Calu3 (cell line): ENCODE measurements around the gene CMIP. TPM values are rescaled to one million over a fixed set of nuclear protein-coding genes. Genes with fewer than 3 reads are reported as not detected.

Source experiments
- BruUV-seq: library from RNA; stranded (reverse); fragments of 400-500 nt; replicated peaks from 2 replicates; lab custom pipeline; 2021; lab: Mats Ljungman, UMichigan
- CTCF ChIA-PET: fragments of 300-600 bp; sonication (Branson Sonifier 250); formaldehyde crosslinking; loops from one replicate; lab custom pipeline; 2022; ENCODE audit warnings: antibody characterized with exemption; lab: Charles Lee
- DNase-seq: peaks from one replicate; pipeline ENCODE4 v3.0.0; 2022
- H3K27ac Mint-ChIP-seq: one replicate; pipeline ENCODE4 v1.8.0; 2022; ENCODE audit warnings: mixed read lengths; ENCODE audit not compliant: unreplicated experiment
- H3K27me3 Mint-ChIP-seq: one replicate; pipeline ENCODE4 v1.8.0; 2022; ENCODE audit warnings: mixed read lengths; ENCODE audit not compliant: unreplicated experiment
- H3K36me3 Mint-ChIP-seq: one replicate; pipeline ENCODE4 v1.8.0; 2022; ENCODE audit warnings: mild to moderate bottlenecking, moderate library complexity, mixed read lengths; ENCODE audit not compliant: insufficient read depth, unreplicated experiment
- H3K4me1 Mint-ChIP-seq: one replicate; pipeline ENCODE4 v1.8.0; 2022; ENCODE audit warnings: mild to moderate bottlenecking, low read depth, mixed read lengths; ENCODE audit not compliant: unreplicated experiment
- H3K4me3 Mint-ChIP-seq: one replicate; pipeline ENCODE4 v1.8.0; 2022; ENCODE audit warnings: mild to moderate bottlenecking, low read depth, moderate library complexity, mixed read lengths; ENCODE audit not compliant: unreplicated experiment
- H3K9me3 Mint-ChIP-seq: one replicate; pipeline ENCODE4 v1.8.0; 2022; ENCODE audit warnings: low read depth, mixed read lengths; ENCODE audit not compliant: unreplicated experiment
- intact Hi-C: fragments of 100-400 bp; cut with micrococcal nuclease; formaldehyde crosslinking; loops from one replicate; pipeline ENCODE4 v1.10.0; 2022; ENCODE audit not compliant: unreplicated experiment
- total RNA-seq: library from RNA; stranded (reverse); gene quantifications from 2 replicates; pipeline ENCODE4 v1.2.3, GENCODE V29; 2022
- TF ChIP-seq, protein P1 (sequence below): fragments of 200-600 bp; IDR thresholded peaks from one replicate; pipeline ENCODE4 v1.8.0; 2022; ENCODE audit warnings: antibody characterized with exemption; ENCODE audit not compliant: unreplicated experiment

Gene CMIP
- total RNA-seq, 1 experiment from 2014 or later = 82.7 TPM

DNA sequence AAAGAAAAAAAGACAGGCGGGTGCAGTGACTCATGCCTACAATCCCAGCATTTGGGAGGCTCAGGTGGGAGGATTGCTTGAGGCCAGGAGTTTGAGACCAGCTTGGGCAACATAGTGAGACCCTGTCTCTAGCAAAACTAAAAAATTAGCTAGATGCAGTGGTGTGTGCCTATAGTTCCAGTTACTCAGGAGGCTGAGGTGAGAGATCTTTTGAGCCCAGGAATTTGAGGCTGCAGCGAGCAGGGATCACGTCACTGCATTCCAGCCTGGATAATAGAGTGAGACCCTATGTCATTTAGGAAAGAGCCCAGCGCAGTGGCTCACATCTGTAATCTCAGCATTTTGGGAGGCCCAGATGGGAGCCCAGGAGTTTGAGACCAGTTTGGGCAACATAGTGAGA is 126.6 kb downstream of the CMIP start:
- intact Hi-C loops = no loop called here
- no peak overlapping the region for H3K4me3 Mint-ChIP-seq
- DNase-seq = no peak
- H3K9me3 Mint-ChIP-seq = no peaks in the 10 kb centered on the region
- no TSS peak for BruUV-seq
- H3K27me3 Mint-ChIP-seq = no peaks in the 10 kb centered on the region
- TF ChIP-seq, protein P1, sequence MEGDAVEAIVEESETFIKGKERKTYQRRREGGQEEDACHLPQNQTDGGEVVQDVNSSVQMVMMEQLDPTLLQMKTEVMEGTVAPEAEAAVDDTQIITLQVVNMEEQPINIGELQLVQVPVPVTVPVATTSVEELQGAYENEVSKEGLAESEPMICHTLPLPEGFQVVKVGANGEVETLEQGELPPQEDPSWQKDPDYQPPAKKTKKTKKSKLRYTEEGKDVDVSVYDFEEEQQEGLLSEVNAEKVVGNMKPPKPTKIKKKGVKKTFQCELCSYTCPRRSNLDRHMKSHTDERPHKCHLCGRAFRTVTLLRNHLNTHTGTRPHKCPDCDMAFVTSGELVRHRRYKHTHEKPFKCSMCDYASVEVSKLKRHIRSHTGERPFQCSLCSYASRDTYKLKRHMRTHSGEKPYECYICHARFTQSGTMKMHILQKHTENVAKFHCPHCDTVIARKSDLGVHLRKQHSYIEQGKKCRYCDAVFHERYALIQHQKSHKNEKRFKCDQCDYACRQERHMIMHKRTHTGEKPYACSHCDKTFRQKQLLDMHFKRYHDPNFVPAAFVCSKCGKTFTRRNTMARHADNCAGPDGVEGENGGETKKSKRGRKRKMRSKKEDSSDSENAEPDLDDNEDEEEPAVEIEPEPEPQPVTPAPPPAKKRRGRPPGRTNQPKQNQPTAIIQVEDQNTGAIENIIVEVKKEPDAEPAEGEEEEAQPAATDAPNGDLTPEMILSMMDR = no peak
- H3K27ac Mint-ChIP-seq = no peak overlapping the region
- CTCF ChIA-PET = no interaction called here
- H3K4me1 Mint-ChIP-seq = peaks cover 42% of the 10 kb centered on the region
- peaks cover 8% of the 10 kb centered on the region for H3K36me3 Mint-ChIP-seq

DNA sequence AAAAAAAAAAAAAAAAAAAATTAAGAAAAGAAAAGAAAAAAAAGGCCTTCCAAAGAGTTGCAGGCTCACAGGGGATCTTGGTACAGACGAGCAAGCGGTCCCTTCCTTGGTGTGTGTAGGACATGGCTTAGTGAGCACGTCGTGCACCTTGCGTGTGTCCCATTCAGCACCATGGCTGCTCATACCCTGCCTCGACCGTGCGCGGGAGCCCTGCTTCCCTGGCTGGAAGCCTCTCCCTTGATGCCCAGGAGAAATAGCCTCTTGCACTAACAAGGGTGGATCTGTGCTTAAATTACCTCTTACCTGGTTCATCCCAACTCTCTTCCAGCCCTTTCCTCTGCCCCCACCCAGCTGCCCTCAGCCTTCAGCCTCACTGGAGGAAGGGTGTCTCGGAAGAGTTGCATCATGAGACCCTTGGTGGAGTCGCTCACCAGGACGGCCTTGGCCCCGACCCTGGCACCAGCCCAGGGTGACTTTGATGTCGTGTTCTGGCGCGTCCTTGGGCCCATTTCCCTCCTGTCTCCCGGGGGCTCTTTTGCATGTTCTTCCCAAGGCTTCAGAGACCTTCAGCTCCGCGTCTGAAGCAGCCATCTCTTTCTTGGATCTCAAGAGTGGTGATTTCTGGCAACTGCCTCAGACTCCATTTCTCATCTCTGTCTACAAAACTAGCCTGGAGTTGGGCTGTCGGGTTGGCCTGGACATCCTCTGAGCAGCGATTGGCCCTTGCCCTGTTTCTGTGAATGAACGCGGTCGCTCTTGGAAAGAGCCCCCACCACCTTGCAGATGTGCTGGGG is 127.2 kb downstream of the CMIP start:
- no peaks in the 10 kb centered on the region for H3K9me3 Mint-ChIP-seq
- CTCF ChIA-PET = no interaction called here
- DNase-seq = no peak
- no peak overlapping the region for H3K27ac Mint-ChIP-seq
- intact Hi-C loops = no loop called here
- TF ChIP-seq, protein P1 = no peak
- H3K27me3 Mint-ChIP-seq = no peaks in the 10 kb centered on the region
- H3K4me1 Mint-ChIP-seq = peaks cover 37% of the 10 kb centered on the region
- no peak overlapping the region for H3K4me3 Mint-ChIP-seq
- H3K36me3 Mint-ChIP-seq = peaks cover 8% of the 10 kb centered on the region
- BruUV-seq = no TSS peak

DNA sequence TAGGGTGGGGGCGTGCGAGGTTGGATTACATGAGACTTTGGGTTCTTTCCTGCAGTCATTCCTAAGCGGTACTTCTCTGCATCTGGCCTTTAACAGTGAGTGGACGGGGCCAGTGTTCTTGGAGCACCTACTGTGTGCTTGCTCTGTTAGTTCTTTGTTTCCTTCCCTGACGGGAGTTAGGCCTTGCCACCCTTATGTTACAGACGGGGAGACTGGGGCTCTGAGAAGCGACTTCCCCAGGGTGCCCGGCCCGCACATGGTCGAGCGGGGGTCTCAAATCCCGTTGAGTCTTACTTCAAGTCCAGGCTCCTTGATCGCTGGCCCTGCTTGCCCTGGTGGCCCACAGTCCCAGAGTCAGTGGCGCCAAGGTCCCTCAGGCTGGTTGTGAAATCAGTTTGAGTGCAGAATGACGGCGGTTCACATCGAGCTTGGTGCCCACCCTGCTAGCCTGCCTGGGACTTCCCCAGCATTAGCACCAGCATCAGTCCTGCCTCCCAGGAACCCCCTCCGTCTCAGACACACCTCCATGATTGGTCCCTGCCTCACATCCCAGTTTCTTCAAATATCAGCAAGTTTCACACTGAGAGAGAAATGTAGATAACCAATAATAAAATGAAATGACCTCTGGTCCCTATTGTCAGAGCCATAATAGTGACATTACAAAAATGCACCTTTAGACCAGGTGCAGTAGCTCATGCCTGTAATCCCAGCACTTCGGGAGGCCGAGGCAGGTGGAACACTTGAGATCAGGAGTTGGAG is 128.0 kb downstream of the CMIP start:
- Mint-ChIP-seq H3K4me1 (peaks cover 34% of the 10 kb centered on the region), H3K36me3 (peaks cover 8% of the 10 kb centered on the region), H3K9me3 (no peaks in the 10 kb centered on the region), H3K27ac (no peak overlapping the region), H3K4me3 (no peak overlapping the region), H3K27me3 (no peaks in the 10 kb centered on the region)
- intact Hi-C loops = no loop called here
- no TSS peak for BruUV-seq
- no peak for DNase-seq
- TF ChIP-seq, protein P1 = no peak
- CTCF ChIA-PET = no interaction called here

DNA sequence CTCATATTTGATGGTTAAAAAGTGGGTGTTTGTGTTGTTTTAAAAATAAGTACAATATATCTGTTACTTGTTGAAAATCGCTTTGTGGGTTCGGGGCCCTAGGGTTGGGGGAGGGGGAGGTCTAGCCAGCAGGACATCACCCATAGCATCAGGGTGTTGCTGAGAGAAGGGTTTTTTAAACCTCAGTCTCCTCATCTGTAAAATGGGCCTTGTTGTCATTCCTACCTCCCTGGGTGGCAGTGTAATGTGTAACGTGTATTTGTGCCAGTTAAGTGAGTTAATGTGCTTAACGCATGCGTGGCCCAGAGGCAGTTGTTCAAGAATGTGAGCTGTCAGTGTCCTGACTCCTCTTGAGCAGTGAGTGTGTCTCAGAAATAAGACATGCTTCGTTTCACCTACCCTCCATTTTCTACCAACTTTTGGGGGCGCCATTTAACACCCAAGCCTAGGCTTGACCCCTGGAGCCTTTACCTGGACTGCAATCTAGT is 129.0 kb downstream of the CMIP start:
- H3K9me3 Mint-ChIP-seq = no peaks in the 10 kb centered on the region
- no peaks in the 10 kb centered on the region for H3K27me3 Mint-ChIP-seq
- no peak overlapping the region for H3K4me3 Mint-ChIP-seq
- CTCF ChIA-PET = interaction anchor here (0.6 kb wide), 1 partner anchor 1922 kb away, joined by 3 read pairs; no protein-coding TSS in a partner anchor
- TF ChIP-seq, protein P1 = no peak
- H3K4me1 Mint-ChIP-seq = peaks cover 24% of the 10 kb centered on the region
- peaks cover 8% of the 10 kb centered on the region for H3K36me3 Mint-ChIP-seq
- BruUV-seq = no TSS peak
- intact Hi-C loops = no loop called here
- DNase-seq = no peak
- H3K27ac Mint-ChIP-seq = no peak overlapping the region
